GM10248 (cell line): Measurements from ENCODE around the gene SLC8A3.
A peak's percentile ranks its signal among the peaks of the same experiment; 100 is the strongest.

ENCODE experiments used
- CTCF ChIA-PET: fragments of 300-600 bp; sonication (Branson Sonifier 250); formaldehyde crosslinking; extraction: SDS; loops from one replicate; lab custom pipeline; 2021; ENCODE audit warnings: antibody characterized with exemption; lab: Yijun Ruan, JAX
- POLR2A ChIA-PET: fragments of 350-650 bp; sonication (Branson Sonifier 250); formaldehyde crosslinking; extraction: SDS; loops from one replicate; lab custom pipeline; 2020; ENCODE audit warnings: antibody characterized with exemption; lab: Yijun Ruan, JAX
- DNase-seq: peaks from one replicate; pipeline ENCODE4 v3.0.0; 2012; ENCODE audit errors: extremely low spot score
- CTCF ChIP-seq: IDR thresholded peaks from 2 replicates; pipeline ENCODE4 v1.5.1; 2012; ENCODE audit warnings: mild to moderate bottlenecking, low read depth; ENCODE audit errors: extremely low read depth, missing control alignments, control extremely low read depth

SLC8A3 gene

GRCh38 chr14:70177081-70177800, 11.5 kb downstream of the SLC8A3 start:
- DNase-seq, result no peak
- ChIA-PET POLR2A (no interaction called here), CTCF (no interaction called here)
- TF ChIP-seq CTCF, result no peak

GRCh38 chr14:70173569-70173968, 15.2 kb downstream of the SLC8A3 start:
- no peak for DNase-seq
- no peak for TF ChIP-seq CTCF
- ChIA-PET CTCF (no interaction called here), POLR2A (no interaction called here)

- CTCF ChIA-PET, result no interaction called here
- DNase-seq, result peak; percentile 23
- POLR2A ChIA-PET, result no interaction called here
- TF ChIP-seq CTCF, result no peak
These were observed 17.0 kb downstream of the SLC8A3 start for GRCh38 chr14:70171726-70172125.

- CTCF ChIA-PET, result interaction anchor here (0.8 kb wide), 1 partner anchor 13 kb away, joined by 4 read pairs; no protein-coding TSS in a partner anchor
- POLR2A ChIA-PET, result no interaction called here
- DNase-seq, result no peak
- TF ChIP-seq CTCF, result no peak
These were observed 17.8 kb downstream of the SLC8A3 start for GRCh38 chr14:70170976-70171375.

- DNase-seq, result no peak
- ChIA-PET CTCF (interaction anchor here (1.9 kb wide), 1 partner anchor 13 kb away, joined by 6 read pairs; no protein-coding TSS in a partner anchor), POLR2A (no interaction called here)
- no peak for TF ChIP-seq CTCF
These were observed 20.3 kb downstream of the SLC8A3 start for GRCh38 chr14:70168406-70168805.

- CTCF ChIA-PET, result interaction anchor here (1.7 kb wide), 1 partner anchor 11 kb away, joined by 7 read pairs; no protein-coding TSS in a partner anchor
- POLR2A ChIA-PET, result no interaction called here
- no peak for TF ChIP-seq CTCF
- DNase-seq, result no peak
These were observed 22.1 kb downstream of the SLC8A3 start for GRCh38 chr14:70166530-70167203.
